Kidney (tissue), 14 donors: Measurements from ENCODE around the gene AGK. TPM values are rescaled to one million over a fixed set of nuclear protein-coding genes. Genes with fewer than 3 reads are reported as not detected.

Source experiments
- DNase-seq, 5 donors: peaks; one replicate each; pipeline ENCODE4 v3.0.0-alpha.2; 2013 to 2020
- FAIRE-seq: peaks from 2 replicates; lab custom pipeline; 2012; peaks lifted over from hg19 to GRCh38; lab: Jason Lieb, UNC
- H3K27ac ChIP-seq, 2 donors: one replicate each; pipeline ENCODE4 v1.7.0; 2013; ENCODE audit warnings: low read depth in 2 of 2, low read length in 2 of 2, inconsistent platforms in 1 of 2
- H3K27me3 ChIP-seq: one replicate; pipeline ENCODE4 v1.7.1; 2013; ENCODE audit warnings: low read length, inconsistent platforms; ENCODE audit not compliant: control insufficient read depth, insufficient read depth
- H3K36me3 ChIP-seq, 3 donors: one replicate each; pipeline versions ENCODE4 v1.7.0 to v1.7.1; 2013; ENCODE audit warnings: low read length in 3 of 3, control low read depth in 1 of 3, inconsistent platforms in 1 of 3; ENCODE audit not compliant: insufficient read depth in 3 of 3, control insufficient read depth in 2 of 3
- H3K4me1 ChIP-seq, 3 donors: one replicate each; pipeline versions ENCODE4 v1.7.0 to v1.7.1; 2013; ENCODE audit warnings: low read length in 3 of 3, inconsistent platforms in 1 of 3, low read depth in 1 of 3; ENCODE audit not compliant: control insufficient read depth in 2 of 3, insufficient read depth in 2 of 3
- H3K4me3 ChIP-seq, 3 donors: one replicate each; pipeline versions ENCODE4 v1.7.0 to v1.8.1; 2013; ENCODE audit warnings: low read length in 3 of 3, control low read depth in 1 of 3, inconsistent platforms in 1 of 3
- H3K9ac ChIP-seq, 3 donors: one replicate each; pipeline versions ENCODE4 v1.7.0 to v1.7.1; 2013; ENCODE audit warnings: low read length in 3 of 3, control low read depth in 1 of 3, inconsistent platforms in 1 of 3
- H3K9me3 ChIP-seq, 3 donors: one replicate each; pipeline versions ENCODE4 v1.7.0 to v1.7.1; 2013; ENCODE audit warnings: low read length in 3 of 3, control low read depth in 1 of 3, inconsistent platforms in 1 of 3; ENCODE audit not compliant: control insufficient read depth in 2 of 3, insufficient read depth in 1 of 3
- intact Hi-C: fragments of 100-400 bp; cut with DNase I; formaldehyde crosslinking; loops from one replicate; pipeline ENCODE4 v1.11.1; 2022
- polyA plus RNA-seq: library from polyadenylated mRNA; stranded (reverse); fragments of 350-450 nt; fragmentation: Illumina TruSeq; extraction: RNeasy Lipid Tissue Mini Kit (QIAGEN cat#74804); gene quantifications from one replicate; pipeline ENCODE4 v1.2.3, GENCODE V29; 2014; ENCODE audit warnings: low read depth, low replicate concordance; ENCODE audit not compliant: insufficient read depth
- total RNA-seq: library from RNA; stranded (reverse); fragmentation: NEBNext Ultra II Directional; extraction: Animal tissue kit (Norgen Biotek cat#: 25700); gene quantifications from one replicate; pipeline ENCODE4 v1.2.1, GENCODE V29; 2021
- TF ChIP-seq, protein P1 (sequence below): IDR thresholded peaks from 3 replicates; pipeline ENCODE4 v1.5.1; 2012; ENCODE audit warnings: mild to moderate bottlenecking, moderate library complexity, borderline replicate concordance; ENCODE audit not compliant: insufficient read depth; ENCODE audit errors: extremely low read depth
- donor health status: control.
- donor health status: control.
- donor health status: control.
- donor health status: control.
- donor health status: control.
- donor health status: DM: yes; HTN: yes; CAD: no.
- donor health status: Normal renal cell carcinoma (clear cell type).

The AGK gene
- total and polyA plus RNA-seq, 2 donors from 2014 or later, result 17.7 to 30.7 TPM

DNA sequence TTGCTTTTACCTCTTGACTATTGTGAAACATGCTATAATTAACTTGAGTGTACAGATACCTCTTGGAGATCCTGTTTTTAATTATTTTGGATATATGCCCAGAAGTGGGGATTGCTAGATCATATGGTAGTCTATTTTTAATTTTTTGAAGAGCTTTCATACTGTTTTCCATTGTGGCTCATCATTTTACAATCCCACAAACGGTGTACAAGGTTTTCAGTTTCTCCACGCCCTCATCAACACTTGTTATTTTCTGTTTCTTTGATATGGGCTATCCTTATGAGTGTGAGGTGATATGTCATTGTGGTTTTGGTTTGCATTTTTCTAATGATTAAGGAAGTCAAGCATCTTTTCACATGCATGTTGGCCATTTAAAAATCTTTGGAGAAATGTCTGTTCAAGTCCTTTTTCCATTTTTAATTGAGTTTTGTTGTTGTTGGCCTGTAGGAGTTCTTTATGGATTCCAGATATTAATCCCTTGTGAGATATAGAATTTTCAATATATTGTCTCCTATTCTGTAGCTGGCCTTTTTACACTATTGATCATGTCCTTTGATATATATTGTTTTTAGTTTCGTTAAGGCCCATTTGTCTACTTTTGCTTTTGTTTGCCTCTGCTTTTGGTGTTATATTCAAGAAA is 7.5 kb downstream of the AGK start:
- no peak for DNase-seq
- H3K9ac ChIP-seq, result no peak overlapping the region
- H3K4me1 ChIP-seq, result no peaks in the 10 kb centered on the region
- no peaks in the 10 kb centered on the region for H3K27me3 ChIP-seq
- peaks cover 0 to 4% (median 0%) of the 10 kb centered on the region in 3 donors for H3K36me3 ChIP-seq
- TF ChIP-seq, protein P1, sequence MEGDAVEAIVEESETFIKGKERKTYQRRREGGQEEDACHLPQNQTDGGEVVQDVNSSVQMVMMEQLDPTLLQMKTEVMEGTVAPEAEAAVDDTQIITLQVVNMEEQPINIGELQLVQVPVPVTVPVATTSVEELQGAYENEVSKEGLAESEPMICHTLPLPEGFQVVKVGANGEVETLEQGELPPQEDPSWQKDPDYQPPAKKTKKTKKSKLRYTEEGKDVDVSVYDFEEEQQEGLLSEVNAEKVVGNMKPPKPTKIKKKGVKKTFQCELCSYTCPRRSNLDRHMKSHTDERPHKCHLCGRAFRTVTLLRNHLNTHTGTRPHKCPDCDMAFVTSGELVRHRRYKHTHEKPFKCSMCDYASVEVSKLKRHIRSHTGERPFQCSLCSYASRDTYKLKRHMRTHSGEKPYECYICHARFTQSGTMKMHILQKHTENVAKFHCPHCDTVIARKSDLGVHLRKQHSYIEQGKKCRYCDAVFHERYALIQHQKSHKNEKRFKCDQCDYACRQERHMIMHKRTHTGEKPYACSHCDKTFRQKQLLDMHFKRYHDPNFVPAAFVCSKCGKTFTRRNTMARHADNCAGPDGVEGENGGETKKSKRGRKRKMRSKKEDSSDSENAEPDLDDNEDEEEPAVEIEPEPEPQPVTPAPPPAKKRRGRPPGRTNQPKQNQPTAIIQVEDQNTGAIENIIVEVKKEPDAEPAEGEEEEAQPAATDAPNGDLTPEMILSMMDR, result no peak
- H3K4me3 ChIP-seq, result no peak overlapping the region
- no peak for FAIRE-seq
- H3K9me3 ChIP-seq, result no peaks in the 10 kb centered on the region
- no peak overlapping the region for H3K27ac ChIP-seq
- intact Hi-C loops, result no loop called here

DNA sequence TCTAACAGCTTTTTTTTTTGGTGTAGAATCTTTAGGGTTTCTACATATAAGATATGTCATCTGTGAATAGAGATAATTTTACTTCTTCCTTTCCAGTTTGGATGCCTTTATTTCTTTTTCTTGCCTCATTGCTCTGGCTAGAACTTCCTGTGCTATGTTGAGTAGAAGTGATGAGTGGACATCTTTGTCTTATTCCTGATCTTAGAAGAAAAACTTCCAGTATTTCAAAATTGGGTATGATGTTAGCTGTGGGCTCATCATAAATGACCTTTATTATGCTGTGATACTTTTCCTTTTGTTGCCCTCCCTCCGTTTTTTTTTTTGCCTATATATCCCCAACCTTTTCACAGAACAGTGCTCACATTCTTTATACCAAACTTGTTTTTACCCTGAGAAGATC is 8.8 kb downstream of the AGK start:
- Histone ChIP-seq H3K9ac (no peak overlapping the region), H3K9me3 (no peaks in the 10 kb centered on the region), H3K4me1 (no peaks in the 10 kb centered on the region), H3K4me3 (no peak overlapping the region), H3K27ac (no peak overlapping the region), H3K36me3 (peaks cover 0 to 11% (median 0%) of the 10 kb centered on the region in 3 donors), H3K27me3 (no peaks in the 10 kb centered on the region)
- intact Hi-C loops, result no loop called here
- FAIRE-seq, result no peak
- no peak for DNase-seq
- TF ChIP-seq, protein P1, result no peak

- H3K36me3 ChIP-seq, result peaks cover 0 to 12% (median 3%) of the 10 kb centered on the region in 3 donors
Observed at GRCh38 chr7:141562036-141562435, 10.8 kb downstream of the AGK start.

More at GRCh38 chr7:141562036-141562435, 10.8 kb downstream of the AGK start:
- H3K9me3 ChIP-seq, result no peaks in the 10 kb centered on the region
- no peak overlapping the region for H3K9ac ChIP-seq
- no peak overlapping the region for H3K4me3 ChIP-seq
- DNase-seq (no peak), FAIRE-seq (no peak)
- intact Hi-C loops, result no loop called here
- no peaks in the 10 kb centered on the region for H3K27me3 ChIP-seq
- H3K27ac ChIP-seq, result no peak overlapping the region
- H3K4me1 ChIP-seq, result no peaks in the 10 kb centered on the region
- TF ChIP-seq, protein P1, result no peak
